Measurements from ENCODE around the gene STK32B.

DNA sequence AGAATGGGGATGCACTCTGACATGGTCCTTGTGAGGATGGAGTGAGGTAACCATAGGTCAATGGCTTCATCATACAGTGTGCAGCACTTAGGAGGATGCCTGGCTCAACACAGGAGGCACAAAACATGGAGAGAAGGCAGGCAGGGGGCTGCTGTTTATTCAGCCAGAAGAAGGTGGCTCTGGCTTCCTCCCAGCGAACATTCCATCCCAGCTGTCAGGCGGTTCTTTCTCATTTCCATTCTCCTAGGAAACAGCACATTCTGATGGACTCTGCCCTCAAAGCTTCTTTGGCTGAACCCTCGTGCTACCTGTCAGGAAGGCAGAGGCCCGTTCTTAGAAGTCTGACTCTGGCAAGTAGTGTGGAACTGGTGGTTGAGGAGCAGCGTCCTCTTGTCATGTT, 18.6 kb downstream of the STK32B start:
- TF ChIP-seq POLR2A (IDR thresholded peaks at IDR 0.05) (no peak), POLR2AphosphoS5 (IDR thresholded peaks at IDR 0.05) (no peak)

Measured in upper lobe of left lung (tissue), 4 donors.